ENCODE measurements around the gene SFXN5.
"Not testable (repeated sequence)": the region's sequence is repeated elsewhere in the genome, so short reads cannot be mapped to it uniquely, and the experiment has no call there.

SFXN5 gene

GRCh38 chr2:72921853-72922252 is 149.7 kb downstream of the SFXN5 start:
- no peak for DNase-seq (ENCODE audit: low read depth)

- no peak for DNase-seq (ENCODE audit: low read depth)
Measured at GRCh38 chr2:72921088-72921851, 150.2 kb downstream of the SFXN5 start.

- DNase-seq (ENCODE audit: low read depth): no peak
Measured at GRCh38 chr2:72920318-72921087, 151.0 kb downstream of the SFXN5 start.

DNA sequence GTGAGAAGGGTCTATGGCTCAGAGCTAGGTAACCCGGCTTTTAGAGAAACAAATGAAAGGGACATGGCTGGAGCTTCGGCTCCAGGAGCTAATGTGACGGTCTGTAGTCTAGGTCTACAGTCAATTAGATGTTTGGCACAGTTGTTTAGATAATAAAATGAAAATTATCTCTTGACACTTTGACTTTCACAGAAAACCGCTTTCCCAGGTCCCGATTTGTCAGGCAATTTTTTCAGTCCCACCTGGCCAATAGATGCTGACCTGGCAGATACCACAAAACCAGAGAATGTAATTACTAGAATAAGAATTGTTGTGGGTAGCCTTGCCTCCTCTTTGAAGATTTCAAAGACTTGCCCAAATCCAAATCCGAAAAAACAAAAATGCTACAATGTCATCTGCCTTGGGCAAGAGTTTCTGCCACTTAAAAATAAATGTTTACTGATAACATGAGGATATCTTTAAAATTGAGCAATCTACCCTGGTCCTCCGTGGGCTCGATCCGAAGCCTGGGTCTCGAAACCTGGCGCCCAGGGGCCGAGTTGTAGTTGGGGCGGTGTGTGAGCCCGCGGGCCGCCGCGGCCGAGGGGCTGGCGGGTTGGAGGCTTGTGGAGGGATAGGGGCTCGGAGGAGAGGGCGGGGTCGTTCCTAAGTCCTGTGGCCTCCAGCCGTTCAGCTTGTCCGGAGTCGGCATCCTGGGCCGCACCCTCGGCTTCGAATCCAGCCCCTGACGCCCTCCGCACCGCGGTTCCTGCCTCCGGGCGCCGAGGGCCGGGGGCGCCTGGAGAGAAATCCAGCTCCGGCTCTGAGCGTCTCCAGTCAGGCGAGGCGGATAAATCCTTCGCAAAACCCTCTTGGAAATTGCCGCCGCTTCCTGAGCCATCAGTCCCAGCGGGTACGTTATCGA is 151.8 kb downstream of the SFXN5 start:
- no peak for DNase-seq (ENCODE audit: low read depth)

GRCh38 chr2:72917877-72918553 is 153.5 kb downstream of the SFXN5 start:
- DNase-seq (ENCODE audit: low read depth): no peak

- peak; percentile 24 for DNase-seq (ENCODE audit: low read depth)
Measured at GRCh38 chr2:72917138-72917876, 154.2 kb downstream of the SFXN5 start, which contains the start of gene EMX1. Gene EMX1 (plus strand): TSS chr2:72917519. CDS start chr2:72917853, 334 bp downstream.

- DNase-seq (ENCODE audit: low read depth): no peak
Measured at GRCh38 chr2:72916743-72917137, 154.8 kb downstream of the SFXN5 start.

DNA sequence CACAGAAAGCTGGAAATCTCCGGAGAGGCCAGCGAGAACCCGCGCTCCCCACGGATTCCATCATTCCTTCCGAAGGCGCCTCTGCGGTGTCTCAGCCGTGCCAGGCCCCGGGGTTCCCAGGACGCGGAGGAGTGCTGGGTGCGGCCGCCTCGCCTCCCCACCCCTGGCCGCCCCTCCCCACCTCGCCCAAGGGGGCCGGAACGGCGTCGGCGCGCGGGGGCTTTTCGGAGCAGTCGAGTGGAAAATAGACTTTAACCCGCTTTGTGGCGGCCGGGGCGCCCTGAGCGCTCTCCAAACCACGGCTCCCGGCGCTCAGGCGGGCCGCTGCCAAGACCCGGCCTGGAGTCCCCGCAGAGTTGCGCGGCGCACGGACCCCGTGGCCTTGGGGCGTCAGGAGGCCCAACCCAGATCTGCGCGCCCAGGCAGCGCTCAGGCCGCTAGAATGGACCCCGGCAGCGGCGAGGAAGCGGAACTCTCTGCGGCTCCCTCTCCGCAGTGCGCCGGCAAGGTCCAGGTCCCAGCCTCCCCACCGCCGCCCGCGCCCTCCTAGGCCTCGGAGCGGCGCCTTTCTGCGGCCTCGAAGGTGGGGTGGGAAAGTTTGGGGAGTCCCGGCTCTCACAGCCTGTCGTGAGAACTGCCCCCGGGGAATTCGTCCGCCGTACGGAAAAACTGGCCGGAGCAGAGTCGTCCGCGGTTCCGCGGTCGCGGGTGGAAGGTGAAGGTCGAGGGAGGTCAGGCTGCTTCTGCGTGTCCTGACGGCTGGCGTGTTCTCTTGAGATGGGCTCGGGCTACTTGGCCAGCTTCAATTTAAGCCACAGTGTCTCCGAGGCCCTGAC is 155.4 kb downstream of the SFXN5 start:
- peak; percentile 14 for DNase-seq (ENCODE audit: low read depth)

GRCh38 chr2:72915320-72915906 is 156.1 kb downstream of the SFXN5 start:
- DNase-seq (ENCODE audit: low read depth): no peak

DNA sequence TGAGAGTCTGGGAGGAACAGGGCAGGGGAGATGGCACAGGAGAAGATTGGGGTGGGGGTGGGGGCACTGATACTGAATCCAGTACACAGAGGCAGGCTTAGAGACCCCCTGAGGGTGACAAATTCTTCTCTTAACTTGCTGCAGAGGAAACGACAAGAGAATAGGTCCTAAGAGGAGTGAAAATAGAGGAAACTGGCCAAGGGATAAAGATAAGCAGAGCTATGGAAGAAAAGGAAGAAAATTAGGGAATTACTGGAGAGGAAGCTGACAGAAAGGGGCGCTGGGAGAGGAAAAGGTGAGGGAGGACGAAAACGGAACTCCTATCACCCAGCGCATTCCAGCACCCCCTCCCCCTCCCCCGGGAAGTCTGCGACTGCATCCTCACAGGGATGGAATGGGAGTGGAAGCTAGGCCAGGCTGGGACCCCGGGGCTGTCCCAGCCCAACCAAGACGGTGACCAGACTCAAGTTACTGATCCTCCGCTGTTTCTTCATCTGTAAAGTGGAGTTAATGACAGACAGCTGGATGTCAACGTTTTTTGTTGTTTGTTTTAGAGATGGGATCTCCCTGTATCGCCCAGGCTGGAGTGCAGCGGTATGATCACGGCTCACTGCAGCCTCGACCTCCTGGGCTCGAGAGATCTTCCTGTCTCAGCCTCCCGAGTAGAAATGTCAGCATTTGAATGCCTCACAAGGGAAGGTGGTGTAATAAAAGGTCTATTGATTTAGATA is 156.8 kb downstream of the SFXN5 start:
- no peak for DNase-seq (ENCODE audit: low read depth)

- DNase-seq (ENCODE audit: low read depth): no peak
Measured at GRCh38 chr2:72914206-72914559, 157.3 kb downstream of the SFXN5 start.

DNA sequence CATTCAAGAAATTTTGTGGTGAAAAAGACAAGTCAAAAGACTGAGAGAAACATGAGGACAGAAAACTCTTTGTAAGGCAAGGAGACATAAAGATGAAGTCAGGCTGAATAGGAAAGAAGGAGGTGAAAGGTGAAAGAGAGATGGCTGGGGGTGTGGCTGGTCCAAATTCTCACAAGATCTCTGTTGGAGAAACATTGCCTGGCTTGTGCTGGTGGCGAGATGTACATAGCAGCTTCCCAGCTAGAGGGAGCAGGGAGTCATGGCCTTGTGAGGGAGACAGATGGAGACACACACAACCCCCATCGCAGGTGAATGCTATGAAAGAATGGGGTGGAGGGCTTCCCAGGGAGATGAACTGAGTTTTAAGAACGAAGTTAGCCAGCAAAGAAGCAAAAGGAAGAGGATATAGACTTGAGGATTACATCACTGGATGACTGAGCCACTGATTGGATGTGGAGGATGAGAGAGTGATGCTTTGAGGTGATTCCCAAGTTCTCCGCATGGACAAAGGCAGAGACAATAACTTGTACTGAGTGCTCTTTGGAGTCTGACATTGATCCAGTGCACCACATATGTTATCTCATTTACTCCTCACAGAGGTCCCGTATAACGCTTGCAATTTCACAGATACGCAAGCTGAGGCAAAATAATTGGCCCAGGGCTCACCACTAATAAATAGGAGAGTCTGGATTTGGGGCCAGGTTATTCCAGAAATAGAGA is 157.9 kb downstream of the SFXN5 start:
- DNase-seq (ENCODE audit: low read depth): no peak

- DNase-seq (ENCODE audit: low read depth): no peak
Measured at GRCh38 chr2:72911256-72911655, 160.3 kb downstream of the SFXN5 start.

- DNase-seq (ENCODE audit: low read depth): no peak
Measured at GRCh38 chr2:72908741-72909140, 162.8 kb downstream of the SFXN5 start.

DNA sequence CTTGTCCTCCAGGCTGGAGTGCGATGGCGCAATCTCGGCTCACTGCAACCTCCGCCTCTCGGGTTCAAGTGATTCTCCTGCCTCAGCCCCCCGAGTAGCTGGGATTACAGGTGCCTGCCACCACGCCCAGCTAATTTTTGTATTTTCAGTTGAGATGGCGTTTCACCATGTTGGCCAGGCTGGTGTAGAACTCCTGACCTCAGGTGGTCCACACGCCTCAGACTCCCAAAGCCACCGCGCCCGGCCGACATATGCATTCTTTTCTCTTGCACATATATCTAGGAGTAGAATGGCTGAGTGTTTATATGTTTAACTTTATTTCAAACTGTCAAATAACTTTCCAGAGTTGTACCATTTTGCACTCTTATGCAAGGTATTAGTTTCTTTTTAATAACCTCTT is 164.1 kb downstream of the SFXN5 start:
- not testable (repeated sequence) for DNase-seq (ENCODE audit: low read depth)

GRCh38 chr2:72901426-72901825 is 170.1 kb downstream of the SFXN5 start:
- DNase-seq (ENCODE audit: low read depth): no peak

DNA sequence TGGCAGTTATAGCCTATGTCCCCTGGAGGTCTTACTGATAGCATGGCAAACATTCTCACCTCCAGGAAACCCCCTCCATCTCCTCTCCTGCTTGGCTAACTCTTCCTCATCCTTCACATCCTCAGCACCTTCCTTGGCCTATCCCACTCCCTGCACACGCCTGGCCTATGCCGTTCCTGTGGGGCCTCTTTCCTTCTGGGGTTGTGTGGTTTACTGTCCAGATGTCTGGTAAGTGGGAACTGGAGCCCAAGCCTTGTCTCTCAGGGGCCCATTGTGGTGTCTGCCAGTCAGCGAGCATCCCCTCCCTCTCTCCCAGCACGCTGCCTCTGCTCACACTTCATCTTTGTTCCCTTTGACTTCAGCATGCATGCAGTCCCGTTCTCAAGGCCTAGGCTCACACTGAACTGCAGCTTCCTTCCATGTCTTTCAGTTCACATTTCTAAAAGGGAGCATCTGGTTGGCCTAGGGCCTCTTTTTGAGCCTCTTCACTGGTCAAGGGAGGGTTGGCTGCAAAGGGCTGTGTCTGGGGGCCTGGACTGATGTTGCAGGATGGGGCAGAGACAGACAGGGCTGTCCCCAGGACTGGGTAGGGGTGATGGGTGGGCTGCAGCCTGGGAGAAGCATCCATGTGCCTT is 171.2 kb downstream of the SFXN5 start:
- DNase-seq (ENCODE audit: low read depth): no peak

GRCh38 chr2:72898585-72898906 is 173.0 kb downstream of the SFXN5 start:
- DNase-seq (ENCODE audit: low read depth): no peak
